ENCODE data around the gene PPFIA1. TPM values are rescaled to one million over a fixed set of nuclear protein-coding genes. Genes with fewer than 3 reads are reported as not detected.
A peak's percentile ranks its signal among the peaks of the same experiment; 100 is the strongest.
"Not testable (repeated sequence)": the region's sequence is repeated elsewhere in the genome, so short reads cannot be mapped to it uniquely, and the experiment has no call there.

Gene PPFIA1
- total RNA-seq, 2 donors from 2014 or later = 47.8 to 82.9 TPM

DNA sequence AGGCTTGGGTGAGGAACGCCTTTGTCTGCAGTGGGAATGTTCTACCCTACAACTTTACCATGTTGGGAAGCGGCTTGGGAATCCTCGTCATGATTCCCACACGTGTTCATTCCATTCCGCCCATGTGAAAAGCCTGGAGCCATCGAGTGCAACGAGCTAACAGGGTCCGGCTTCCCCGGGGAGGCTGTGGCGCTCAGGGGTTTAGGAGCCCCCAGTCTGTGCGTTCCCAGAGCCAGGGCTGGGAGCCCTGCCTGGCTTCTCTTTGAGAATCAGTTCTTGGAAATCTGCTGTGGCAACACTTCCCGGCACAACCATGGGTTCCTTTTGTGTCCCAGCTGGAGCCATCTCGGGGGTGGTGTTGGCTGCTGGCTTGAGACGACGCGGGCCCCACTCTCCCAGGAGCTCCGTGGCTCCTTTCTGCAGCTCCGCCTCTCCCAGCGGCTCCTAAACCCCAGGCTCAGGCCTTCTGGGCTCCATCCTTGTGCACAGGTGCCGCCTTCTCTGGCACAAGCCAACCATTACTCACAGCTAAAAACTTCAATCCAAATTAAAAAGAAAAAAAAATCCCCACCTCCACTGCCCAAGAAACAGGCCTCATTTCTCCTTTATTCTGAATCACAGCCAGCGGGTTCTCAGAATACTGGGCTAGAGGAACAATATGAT, 18.7 kb upstream of the PPFIA1 start:
- H3K27ac ChIP-seq = peak overlapping the region; percentile 73 to 88
- peak overlapping the region; percentile 34 for H3K4me3 ChIP-seq
- H3K27me3 ChIP-seq (replicated peaks; ENCODE audit: insufficient read depth) = no peaks in the 10 kb centered on the region
- DNase-seq (ENCODE audit: low spot score) = no peak
- ATAC-seq (ENCODE audit: insufficient number of reproducible peaks, low FRiP score, low read depth) = peak; percentile 57
- H3K36me3 ChIP-seq = no peaks in the 10 kb centered on the region
- H3K9me3 ChIP-seq = no peaks in the 10 kb centered on the region
- H3K4me1 ChIP-seq (ENCODE audit: control insufficient read depth in 1 of 2, low read depth in 2 of 2) = peaks cover 0 to 12% of the 10 kb centered on the region in 2 donors
- TF ChIP-seq, protein P1, sequence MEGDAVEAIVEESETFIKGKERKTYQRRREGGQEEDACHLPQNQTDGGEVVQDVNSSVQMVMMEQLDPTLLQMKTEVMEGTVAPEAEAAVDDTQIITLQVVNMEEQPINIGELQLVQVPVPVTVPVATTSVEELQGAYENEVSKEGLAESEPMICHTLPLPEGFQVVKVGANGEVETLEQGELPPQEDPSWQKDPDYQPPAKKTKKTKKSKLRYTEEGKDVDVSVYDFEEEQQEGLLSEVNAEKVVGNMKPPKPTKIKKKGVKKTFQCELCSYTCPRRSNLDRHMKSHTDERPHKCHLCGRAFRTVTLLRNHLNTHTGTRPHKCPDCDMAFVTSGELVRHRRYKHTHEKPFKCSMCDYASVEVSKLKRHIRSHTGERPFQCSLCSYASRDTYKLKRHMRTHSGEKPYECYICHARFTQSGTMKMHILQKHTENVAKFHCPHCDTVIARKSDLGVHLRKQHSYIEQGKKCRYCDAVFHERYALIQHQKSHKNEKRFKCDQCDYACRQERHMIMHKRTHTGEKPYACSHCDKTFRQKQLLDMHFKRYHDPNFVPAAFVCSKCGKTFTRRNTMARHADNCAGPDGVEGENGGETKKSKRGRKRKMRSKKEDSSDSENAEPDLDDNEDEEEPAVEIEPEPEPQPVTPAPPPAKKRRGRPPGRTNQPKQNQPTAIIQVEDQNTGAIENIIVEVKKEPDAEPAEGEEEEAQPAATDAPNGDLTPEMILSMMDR (IDR thresholded peaks at IDR 0.05) = no peak

DNA sequence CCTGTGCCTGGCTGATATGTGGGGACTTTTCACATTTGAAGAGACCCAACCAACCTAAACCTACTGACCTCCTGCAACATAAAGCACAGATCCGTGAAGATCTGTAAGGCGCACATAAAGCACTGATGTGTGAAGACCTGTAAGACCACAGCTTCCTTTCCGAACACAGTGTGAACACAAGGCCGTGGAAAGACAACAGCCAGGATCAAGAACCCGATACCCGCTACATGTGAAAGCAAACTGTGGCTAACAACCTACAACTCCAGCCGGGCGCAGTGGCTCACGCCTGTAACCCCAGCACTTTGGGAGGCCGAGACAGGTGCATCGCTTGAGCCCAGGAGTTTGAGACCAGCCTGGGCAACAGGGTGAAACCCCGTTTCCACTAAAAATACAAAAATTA, 17.6 kb upstream of the PPFIA1 start:
- H3K36me3 ChIP-seq = no peaks in the 10 kb centered on the region
- H3K27ac ChIP-seq = peak overlapping the region; percentile 73 to 88
- H3K4me3 ChIP-seq = no peak overlapping the region
- H3K9me3 ChIP-seq = no peaks in the 10 kb centered on the region
- no peak for ATAC-seq (ENCODE audit: insufficient number of reproducible peaks, low FRiP score, low read depth)
- DNase-seq (ENCODE audit: low spot score) = no peak
- TF ChIP-seq, protein P1 (IDR thresholded peaks at IDR 0.05) = no peak
- peaks cover 0 to 12% of the 10 kb centered on the region in 2 donors for H3K4me1 ChIP-seq (ENCODE audit: control insufficient read depth in 1 of 2, low read depth in 2 of 2)
- H3K27me3 ChIP-seq (replicated peaks; ENCODE audit: insufficient read depth) = no peaks in the 10 kb centered on the region

DNA sequence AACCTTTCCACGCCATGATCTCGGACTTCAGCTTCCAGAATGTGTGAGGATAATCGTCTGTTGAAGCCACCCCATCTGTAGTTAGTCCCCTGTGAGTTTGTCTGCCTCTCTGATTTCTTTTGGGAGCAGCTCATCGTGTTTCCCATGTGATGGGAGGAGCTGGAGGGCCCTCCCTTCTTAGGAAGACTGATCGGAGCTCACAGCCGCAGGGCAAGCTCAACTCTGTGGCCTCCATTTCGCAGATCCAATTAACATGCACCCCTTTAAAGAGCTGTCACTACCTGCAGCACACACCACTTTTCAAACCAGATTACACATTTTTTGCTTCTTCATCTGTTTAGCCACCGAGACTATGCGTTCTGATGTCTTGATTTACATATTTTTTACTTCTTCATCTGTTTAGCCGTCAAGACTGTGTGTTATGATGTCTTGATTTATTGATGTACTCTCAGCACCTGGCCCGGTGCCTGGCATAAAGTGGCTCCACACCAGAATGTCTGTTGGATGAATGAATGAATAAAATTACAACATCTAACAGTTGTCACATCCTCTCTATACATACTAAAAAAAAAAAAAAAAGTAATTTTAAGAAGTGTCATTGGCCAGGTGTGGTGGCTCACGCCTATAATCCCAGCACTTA, 14.9 kb upstream of the PPFIA1 start:
- Histone ChIP-seq H3K36me3 (no peaks in the 10 kb centered on the region), H3K9me3 (no peaks in the 10 kb centered on the region), H3K27ac (no peak overlapping the region), H3K4me1 (ENCODE audit: control insufficient read depth in 1 of 2, low read depth in 2 of 2) (peaks cover 0 to 12% of the 10 kb centered on the region in 2 donors), H3K4me3 (no peak overlapping the region), H3K27me3 (replicated peaks; ENCODE audit: insufficient read depth) (no peaks in the 10 kb centered on the region)
- DNase-seq (ENCODE audit: low spot score) (no peak), ATAC-seq (ENCODE audit: insufficient number of reproducible peaks, low FRiP score, low read depth) (no peak)
- TF ChIP-seq, protein P1 (IDR thresholded peaks at IDR 0.05) = no peak

DNA sequence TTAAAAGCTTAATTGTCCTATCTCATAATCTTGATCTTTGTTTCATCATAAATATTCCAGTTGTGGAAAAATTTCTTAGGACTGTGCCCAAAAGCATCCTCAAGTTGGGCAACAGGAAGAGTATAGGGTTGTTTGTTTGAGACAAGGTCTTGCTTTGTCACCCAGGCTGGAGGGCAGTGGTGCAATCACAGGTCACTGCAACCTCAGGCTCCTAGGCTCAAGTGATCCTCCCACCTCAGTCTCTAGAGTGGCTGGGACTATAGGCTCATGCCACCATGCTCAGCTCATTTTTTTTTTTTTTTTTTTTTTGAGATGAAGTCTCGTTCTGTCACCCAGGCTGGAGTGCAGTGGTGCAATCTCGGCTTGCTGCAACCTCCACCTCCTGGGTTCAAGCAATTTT, 11.4 kb upstream of the PPFIA1 start:
- not testable (repeated sequence) for ATAC-seq (ENCODE audit: insufficient number of reproducible peaks, low FRiP score, low read depth); H3K36me3 ChIP-seq

DNA sequence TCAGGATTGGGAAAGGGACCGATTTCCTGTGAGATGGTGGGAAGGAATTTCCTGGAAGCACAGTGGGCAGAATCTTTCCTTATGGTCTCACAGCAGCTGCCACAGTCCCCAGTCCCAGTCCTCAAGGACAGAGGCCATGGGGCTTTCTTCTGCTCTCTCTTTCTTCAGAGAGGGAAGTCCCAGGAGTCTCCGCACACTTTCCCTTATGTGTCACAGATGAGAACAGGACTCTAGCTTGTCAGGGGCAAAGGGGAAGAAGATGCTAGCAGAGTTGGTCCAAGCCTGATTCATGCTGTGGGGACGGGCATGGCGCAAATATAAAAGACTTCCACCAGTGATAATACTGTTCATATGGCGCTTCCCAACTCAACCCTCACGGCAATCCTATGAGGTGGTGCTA, 7.5 kb upstream of the PPFIA1 start:
- Histone ChIP-seq H3K27ac (no peak overlapping the region), H3K36me3 (no peaks in the 10 kb centered on the region), H3K4me1 (ENCODE audit: control insufficient read depth in 1 of 2, low read depth in 2 of 2) (no peaks in the 10 kb centered on the region), H3K9me3 (no peaks in the 10 kb centered on the region), H3K27me3 (replicated peaks; ENCODE audit: insufficient read depth) (no peaks in the 10 kb centered on the region), H3K4me3 (no peak overlapping the region)
- DNase-seq (ENCODE audit: low spot score) (no peak), ATAC-seq (ENCODE audit: insufficient number of reproducible peaks, low FRiP score, low read depth) (no peak)
- TF ChIP-seq, protein P1 (IDR thresholded peaks at IDR 0.05) = no peak

More for the DNA sequence above, 11.4 kb upstream of the PPFIA1 start:
- H3K27me3 ChIP-seq (replicated peaks; ENCODE audit: insufficient read depth); H3K9me3 ChIP-seq; H3K27ac ChIP-seq; DNase-seq (ENCODE audit: low spot score); H3K4me1 ChIP-seq (ENCODE audit: control insufficient read depth in 1 of 2, low read depth in 2 of 2); H3K4me3 ChIP-seq: not testable (repeated sequence)

Measured in thoracic aorta (tissue), 2 donors.